Activated B cell treated with CpG ODN at 0.5 μM for 24 hours (primary cell): ENCODE measurements around the gene SIGLEC15. TPM values are rescaled to one million over a fixed set of nuclear protein-coding genes. Genes with fewer than 3 reads are reported as not detected.

Experiments used
- ATAC-seq: fragments of 200-7000 bp; cut with Tn5 transposase; one replicate; pipeline ENCODE4 v1.10.0; 2021; ENCODE audit warnings: low read depth, mild to moderate bottlenecking, moderate library complexity
- CTCF ChIA-PET: fragments of 350-600 bp; sonication (Branson Sonifier 250); formaldehyde crosslinking; loops from one replicate; lab custom pipeline; 2021; ENCODE audit warnings: antibody characterized with exemption; lab: Charles Lee
- POLR2A ChIA-PET: fragments of 350-600 bp; sonication (Branson Sonifier 250); formaldehyde crosslinking; loops from one replicate; lab custom pipeline; 2021; ENCODE audit warnings: antibody characterized with exemption; lab: Charles Lee
- DNase-seq: peaks from one replicate; pipeline ENCODE4 v3.0.0; 2022
- H3K27ac Mint-ChIP-seq: one replicate; pipeline ENCODE4 v1.8.0; 2020; ENCODE audit warnings: mixed read lengths
- H3K27me3 Mint-ChIP-seq: one replicate; pipeline ENCODE4 v1.8.0; 2021; ENCODE audit warnings: mixed read lengths
- H3K36me3 Mint-ChIP-seq: one replicate; pipeline ENCODE4 v1.8.0; 2021; ENCODE audit warnings: low read depth, mixed read lengths
- H3K4me1 Mint-ChIP-seq: one replicate; pipeline ENCODE4 v1.8.0; 2021; ENCODE audit warnings: mixed read lengths
- H3K4me3 Mint-ChIP-seq: one replicate; pipeline ENCODE4 v1.8.0; 2020; ENCODE audit warnings: mild to moderate bottlenecking, mixed read lengths
- H3K9me3 Mint-ChIP-seq: one replicate; pipeline ENCODE4 v1.8.0; 2020; ENCODE audit warnings: mixed read lengths
- CTCF ChIP-seq: fragments of 200-600 bp; IDR thresholded peaks from one replicate; pipeline ENCODE4 v1.8.0; 2022; ENCODE audit warnings: antibody characterized with exemption, mild to moderate bottlenecking
- intact Hi-C: fragments of 100-400 bp; cut with micrococcal nuclease; formaldehyde crosslinking; loops from one replicate; pipeline ENCODE4 v1.15.1; 2024
- total RNA-seq: library from RNA; stranded (reverse); gene quantifications from 2 replicates; pipeline ENCODE4 v1.2.3, GENCODE V29; 2022

SIGLEC15 gene
- total RNA-seq, 1 donor from 2014 or later: not detected

- intact Hi-C loops: no loop called here
- peaks cover 37% of the 10 kb centered on the region for H3K4me1 Mint-ChIP-seq
- CTCF ChIA-PET: no interaction called here
Measured at GRCh38 chr18:45829855-45830254, 4.4 kb downstream of the SIGLEC15 start.

DNA sequence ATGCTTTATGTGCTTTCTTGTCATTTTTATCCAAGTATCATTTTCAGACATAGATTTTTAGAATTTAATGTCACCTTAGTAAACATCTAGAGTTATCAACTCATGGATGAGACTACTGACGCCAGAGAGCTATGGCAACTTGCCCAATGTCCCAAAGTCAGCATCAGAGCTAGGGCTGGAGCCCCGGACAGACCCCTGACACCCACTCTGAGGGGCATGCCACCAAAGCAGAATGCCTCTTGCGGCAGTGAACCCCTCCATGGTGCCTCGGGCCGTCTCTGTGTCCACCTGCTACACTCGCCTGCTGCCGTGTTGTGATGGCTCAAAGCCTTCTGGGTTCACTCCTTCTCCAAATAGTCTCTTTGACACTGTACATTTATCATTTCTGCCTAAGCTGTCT, 5.4 kb downstream of the SIGLEC15 start:
- Mint-ChIP-seq H3K9me3 (no peaks in the 10 kb centered on the region), H3K27ac (no peak overlapping the region), H3K4me3 (no peak overlapping the region), H3K36me3 (no peaks in the 10 kb centered on the region), H3K4me1 (peaks cover 28% of the 10 kb centered on the region), H3K27me3 (peaks cover 18% of the 10 kb centered on the region)
- POLR2A ChIA-PET: no interaction called here
- no peak for DNase-seq
- ATAC-seq: no peak
- TF ChIP-seq CTCF: no peak
- intact Hi-C loops: no loop called here
- CTCF ChIA-PET: interaction anchor here (1.1 kb wide), 1 partner anchor 24 kb away, joined by 3 read pairs; no protein-coding TSS in a partner anchor

More at GRCh38 chr18:45829855-45830254, 4.4 kb downstream of the SIGLEC15 start:
- no peak for ATAC-seq
- no peaks in the 10 kb centered on the region for H3K9me3 Mint-ChIP-seq
- no peaks in the 10 kb centered on the region for H3K36me3 Mint-ChIP-seq
- POLR2A ChIA-PET: interaction anchor here (0.6 kb wide), 1 partner anchor 28 kb away, joined by 4 read pairs; no protein-coding TSS in a partner anchor
- no peak for TF ChIP-seq CTCF
- H3K4me3 Mint-ChIP-seq: no peak overlapping the region
- DNase-seq: no peak
- H3K27ac Mint-ChIP-seq: no peak overlapping the region
- peaks cover 11% of the 10 kb centered on the region for H3K27me3 Mint-ChIP-seq

DNA sequence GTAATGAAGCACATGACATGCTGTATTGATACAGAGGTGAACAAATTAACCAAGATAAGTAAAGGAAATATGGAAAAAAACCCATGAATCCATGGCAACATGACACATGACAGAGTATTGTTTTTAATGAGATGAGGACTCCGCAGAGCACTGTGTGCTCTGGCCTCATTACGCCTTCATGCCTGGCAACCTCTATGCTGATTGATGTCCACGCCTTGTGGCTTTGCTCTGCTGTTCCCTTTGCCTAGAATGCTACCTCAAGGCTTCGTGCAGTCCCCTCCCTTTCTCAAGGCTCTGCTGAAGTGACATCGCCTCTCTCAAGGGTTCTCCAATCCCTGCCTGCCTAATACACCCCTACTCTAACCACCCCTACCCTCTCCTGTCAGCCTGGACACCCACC, 8.4 kb downstream of the SIGLEC15 start:
- intact Hi-C loops: no loop called here
- TF ChIP-seq CTCF: no peak
- DNase-seq: no peak

DNA sequence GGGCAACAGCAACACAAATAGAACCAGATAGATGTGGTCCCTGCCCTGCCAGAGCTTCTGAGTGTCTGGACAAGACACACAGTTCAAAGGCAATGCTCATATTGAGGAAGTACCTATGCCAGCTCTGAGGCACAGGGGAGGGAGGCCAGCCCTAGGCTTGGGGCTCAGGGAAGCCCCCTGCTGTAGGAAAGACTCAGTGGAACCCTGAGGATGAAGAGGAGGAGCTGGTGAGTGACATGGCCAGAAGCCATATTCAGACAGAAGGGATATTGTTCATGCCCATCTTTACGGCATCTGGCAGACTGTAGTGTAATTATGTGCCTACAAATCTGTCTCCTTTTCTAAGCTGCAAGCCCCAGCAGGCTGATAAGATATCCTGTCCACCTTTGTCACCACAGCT, 8.8 kb downstream of the SIGLEC15 start:
- DNase-seq (no peak), ATAC-seq (no peak)
- peaks cover 39% of the 10 kb centered on the region for H3K27me3 Mint-ChIP-seq
- ChIA-PET POLR2A (no interaction called here), CTCF (interaction anchor here (1.0 kb wide), 1 partner anchor 45 kb away, joined by 3 read pairs; no protein-coding TSS in a partner anchor)
- peaks cover 10% of the 10 kb centered on the region for H3K4me1 Mint-ChIP-seq
- H3K27ac Mint-ChIP-seq: no peak overlapping the region
- no peak overlapping the region for H3K4me3 Mint-ChIP-seq
- no peaks in the 10 kb centered on the region for H3K36me3 Mint-ChIP-seq
- no peak for TF ChIP-seq CTCF
- no peaks in the 10 kb centered on the region for H3K9me3 Mint-ChIP-seq
- intact Hi-C loops: no loop called here

More for the DNA sequence above, 8.4 kb downstream of the SIGLEC15 start:
- peaks cover 36% of the 10 kb centered on the region for H3K27me3 Mint-ChIP-seq
- H3K36me3 Mint-ChIP-seq: no peaks in the 10 kb centered on the region
- H3K27ac Mint-ChIP-seq: no peak overlapping the region
- POLR2A ChIA-PET: no interaction called here
- H3K9me3 Mint-ChIP-seq: no peaks in the 10 kb centered on the region
- H3K4me1 Mint-ChIP-seq: peaks cover 13% of the 10 kb centered on the region
- no peak overlapping the region for H3K4me3 Mint-ChIP-seq
- CTCF ChIA-PET: no interaction called here
- ATAC-seq: no peak

- ChIA-PET POLR2A (no interaction called here), CTCF (interaction anchor here (1.0 kb wide), 1 partner anchor 44 kb away, joined by 3 read pairs; no protein-coding TSS in a partner anchor)
- no peak overlapping the region for H3K27ac Mint-ChIP-seq
- peaks cover 10% of the 10 kb centered on the region for H3K4me1 Mint-ChIP-seq
- no peak for ATAC-seq
- H3K4me3 Mint-ChIP-seq: no peak overlapping the region
- H3K27me3 Mint-ChIP-seq: peaks cover 45% of the 10 kb centered on the region
- H3K36me3 Mint-ChIP-seq: no peaks in the 10 kb centered on the region
- intact Hi-C loops: loop anchor here (5.0 kb wide), 1 partner anchor 168 kb away; no protein-coding TSS in a partner anchor
- no peaks in the 10 kb centered on the region for H3K9me3 Mint-ChIP-seq
- DNase-seq: no peak
- no peak for TF ChIP-seq CTCF
Measured at GRCh38 chr18:45835057-45835636, 9.7 kb downstream of the SIGLEC15 start.
